Endodermal cell (in vitro differentiated cells): Measurements from ENCODE around the gene LHPP. TPM values are rescaled to one million over a fixed set of nuclear protein-coding genes. Genes with fewer than 3 reads are reported as not detected.

Experiments used
- DNase-seq: peaks from one replicate; pipeline ENCODE4 v3.0.0-alpha.2; 2017
- H3K27ac ChIP-seq: 2 replicates; pipeline ENCODE4 v1.5.1; 2013; ENCODE audit warnings: mild to moderate bottlenecking, low read depth, low read length, moderate library complexity
- H3K27me3 ChIP-seq: 2 replicates; pipeline ENCODE4 v1.6.1; 2013; ENCODE audit warnings: mild to moderate bottlenecking, low read length, moderate library complexity; ENCODE audit not compliant: insufficient read depth, control insufficient read depth, poor library complexity, severe bottlenecking
- H3K36me3 ChIP-seq: 2 replicates; pipeline ENCODE4 v1.7.0; 2013; ENCODE audit warnings: mild to moderate bottlenecking, low read length, moderate library complexity; ENCODE audit not compliant: control insufficient read depth, insufficient read depth
- H3K4me1 ChIP-seq: one replicate; pipeline ENCODE4 v1.7.0; 2013; ENCODE audit warnings: low read length; ENCODE audit not compliant: control insufficient read depth, insufficient read depth
- H3K4me3 ChIP-seq: 2 replicates; pipeline ENCODE4 v1.5.1; 2013; ENCODE audit warnings: mild to moderate bottlenecking, low read length, moderate library complexity
- H3K9ac ChIP-seq: 2 replicates; pipeline ENCODE4 v1.6.1; 2013; ENCODE audit warnings: mild to moderate bottlenecking, low read length, moderate library complexity; ENCODE audit not compliant: poor library complexity, severe bottlenecking; ENCODE audit errors: extremely low read depth
- H3K9me3 ChIP-seq: 2 replicates; pipeline ENCODE4 v1.6.1; 2013; ENCODE audit warnings: mild to moderate bottlenecking, low read length, moderate library complexity; ENCODE audit not compliant: control insufficient read depth
- H3K27ac Mint-ChIP-seq: 2 replicates; pipeline ENCODE4 v1.8.0; 2020; ENCODE audit warnings: mixed read lengths
- H3K27me3 Mint-ChIP-seq: 2 replicates; pipeline ENCODE4 v1.8.0; 2021; ENCODE audit warnings: mild to moderate bottlenecking, mixed read lengths; ENCODE audit not compliant: insufficient read depth
- H3K36me3 Mint-ChIP-seq: 2 replicates; pipeline ENCODE4 v1.8.0; 2020; ENCODE audit warnings: low read depth, mixed read lengths
- H3K4me1 Mint-ChIP-seq: 2 replicates; pipeline ENCODE4 v1.8.0; 2020; ENCODE audit warnings: mixed read lengths
- H3K4me3 Mint-ChIP-seq: 2 replicates; pipeline ENCODE4 v1.8.0; 2020; ENCODE audit warnings: mild to moderate bottlenecking, moderate library complexity, mixed read lengths
- H3K9me3 Mint-ChIP-seq: 2 replicates; pipeline ENCODE4 v1.8.0; 2020; ENCODE audit warnings: mild to moderate bottlenecking, mixed read lengths
- CTCF ChIP-seq: fragments of 200-600 bp; sonication (generic); conservative IDR thresholded peaks from 2 replicates; pipeline ENCODE4 v1.5.0; 2021; ENCODE audit warnings: antibody characterized with exemption, mild to moderate bottlenecking
- WGBS, 2 experiments: methylation state at CpG; one replicate each; pipeline versions ENCODE4 v1.1.5 to v1.1.7; 2013; ENCODE audit warnings: missing lambda C conversion rate in 2 of 2, mixed read lengths in 1 of 2; ENCODE audit not compliant: insufficient coverage in 1 of 2, insufficient read length in 1 of 2; 5-methylcytosine and 5-hydroxymethylcytosine counted together
- total RNA-seq, 2 donors: library from RNA; stranded (reverse); fragmentation: NEBNext Ultra II Directional in 1 of 2; extraction: Animal tissue kit (Norgen Biotek cat#: 25700) in 1 of 2; gene quantifications; 2 replicates in 1 of 2; 3 replicates in 1 of 2; pipeline ENCODE4 v1.2.1, GENCODE V29; 2021

Gene LHPP
- total RNA-seq, 2 donors from 2014 or later: 23.3 to 24.8 TPM

- Histone ChIP-seq H3K27ac (no peak overlapping the region), H3K9ac (no peak overlapping the region), H3K4me3 (no peak overlapping the region), H3K9me3 (no peaks in the 10 kb centered on the region), H3K4me1 (no peaks in the 10 kb centered on the region), H3K36me3 (no peaks in the 10 kb centered on the region), H3K27me3 (no peaks in the 10 kb centered on the region)
- DNase-seq: no peak
- Mint-ChIP-seq H3K4me1 (peaks cover 8% of the 10 kb centered on the region), H3K4me3 (no peak overlapping the region), H3K27me3 (no peaks in the 10 kb centered on the region), H3K27ac (no peak overlapping the region), H3K9me3 (peaks cover 3% of the 10 kb centered on the region), H3K36me3 (peaks cover 10% of the 10 kb centered on the region)
- WGBS, 2 experiments: 81 to 92% methylated on average over 9 to 19 of the region's 19 CpGs
- TF ChIP-seq CTCF: peak; percentile 62
Measured at GRCh38 chr10:124636271-124636995, 174.8 kb downstream of the LHPP start.

- TF ChIP-seq CTCF: no peak
- Mint-ChIP-seq H3K36me3 (peaks cover 10% of the 10 kb centered on the region), H3K27ac (peak overlapping the region; percentile 70), H3K4me3 (no peak overlapping the region), H3K9me3 (peaks cover 3% of the 10 kb centered on the region), H3K4me1 (peaks cover 15% of the 10 kb centered on the region), H3K27me3 (no peaks in the 10 kb centered on the region)
- 96 to 97% methylated on average over 11 to 14 of the region's 14 CpGs for WGBS, 2 experiments
- no peak overlapping the region for H3K4me3 ChIP-seq
- DNase-seq: no peak
- H3K27me3 ChIP-seq: no peaks in the 10 kb centered on the region
- no peaks in the 10 kb centered on the region for H3K36me3 ChIP-seq
- no peak overlapping the region for H3K9ac ChIP-seq
- H3K9me3 ChIP-seq: no peaks in the 10 kb centered on the region
- H3K27ac ChIP-seq: no peak overlapping the region
- H3K4me1 ChIP-seq: peaks cover 4% of the 10 kb centered on the region
Measured at GRCh38 chr10:124637091-124637700, 175.6 kb downstream of the LHPP start.

- TF ChIP-seq CTCF: no peak
- H3K27ac Mint-ChIP-seq: peak overlapping the region; percentile 70
Measured at GRCh38 chr10:124637746-124638145, 176.1 kb downstream of the LHPP start.

More at GRCh38 chr10:124637746-124638145, 176.1 kb downstream of the LHPP start:
- Mint-ChIP-seq H3K9me3 (peaks cover 3% of the 10 kb centered on the region), H3K27me3 (no peaks in the 10 kb centered on the region), H3K36me3 (peaks cover 10% of the 10 kb centered on the region), H3K4me1 (peaks cover 20% of the 10 kb centered on the region), H3K4me3 (no peak overlapping the region)
- Histone ChIP-seq H3K4me1 (peaks cover 4% of the 10 kb centered on the region), H3K9me3 (no peaks in the 10 kb centered on the region), H3K27me3 (no peaks in the 10 kb centered on the region), H3K36me3 (no peaks in the 10 kb centered on the region), H3K4me3 (no peak overlapping the region), H3K27ac (no peak overlapping the region), H3K9ac (no peak overlapping the region)
- no peak for DNase-seq
- 95 to 96% methylated on average over 2 to 8 of the region's 8 CpGs for WGBS, 2 experiments
